ENCODE measurements around the gene CPNE2.

Gene CPNE2

DNA sequence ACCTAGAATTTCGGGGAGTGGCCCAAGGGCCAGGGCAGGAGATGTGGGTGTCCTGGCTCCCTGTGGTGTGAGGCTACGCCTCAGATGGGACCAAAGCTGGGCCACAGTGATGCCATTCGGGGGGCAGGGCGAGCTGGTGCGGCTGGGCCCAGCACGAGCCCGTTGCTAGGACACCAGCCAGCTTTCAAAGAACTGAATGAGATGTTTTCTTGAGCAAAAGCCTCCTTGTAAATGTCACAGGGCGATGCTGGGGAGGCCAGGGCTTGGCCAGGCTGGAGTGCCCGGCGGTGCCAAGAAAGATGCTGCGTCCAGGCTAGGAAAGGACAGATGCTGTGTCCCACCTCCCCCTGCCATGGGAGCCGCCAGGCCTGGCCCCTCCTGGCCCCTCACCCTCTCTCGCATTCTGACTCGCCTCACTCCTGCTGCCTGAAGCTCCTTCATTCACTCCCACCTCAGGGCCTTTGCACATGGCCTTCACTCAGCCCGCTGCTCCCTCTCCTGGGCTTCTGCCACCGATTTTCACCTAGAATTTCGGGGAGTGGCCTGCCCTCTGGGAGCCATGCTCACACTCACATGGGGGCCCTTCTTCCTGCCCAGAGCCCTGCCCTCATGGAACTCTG lies 39.1 kb downstream of the CPNE2 start:
- Histone ChIP-seq H3K9me3 (ENCODE audit: insufficient read depth, low read length, severe bottlenecking) (no peaks in the 10 kb centered on the region), H4K20me1 (ENCODE audit: insufficient read depth, low read length) (no peaks in the 10 kb centered on the region), H3K36me3 (ENCODE audit: insufficient read depth, low read length) (no peaks in the 10 kb centered on the region), H3K27ac (ENCODE audit: low read length) (no peak overlapping the region), H3K4me2 (ENCODE audit: insufficient read depth, low read length) (no peak overlapping the region), H3K27me3 (ENCODE audit: insufficient read depth, low read length, poor library complexity) (no peaks in the 10 kb centered on the region), H3K79me2 (ENCODE audit: insufficient read depth, low read length) (no peaks in the 10 kb centered on the region), H2AFZ (ENCODE audit: low read depth, low read length) (no peak overlapping the region), H3K4me1 (ENCODE audit: insufficient read depth, low read length) (no peaks in the 10 kb centered on the region), H3K4me3 (ENCODE audit: low read depth in 1 of 2, low read length in 2 of 2) (no peak overlapping the region), H3K9ac (ENCODE audit: low read depth, low read length) (no peak overlapping the region)
- no peak for TF ChIP-seq EZH2 (IDR thresholded peaks at IDR 0.05; ENCODE audit: borderline replicate concordance, low read depth, low read length, severe bottlenecking)
- no peak for TF ChIP-seq CTCF (IDR thresholded peaks at IDR 0.05; ENCODE audit: borderline replicate concordance, extremely low read depth, low read length, poor library complexity, severe bottlenecking)
- no peak for DNase-seq
- ATAC-seq (ENCODE audit: insufficient read depth, low read depth), result no peak

DNA sequence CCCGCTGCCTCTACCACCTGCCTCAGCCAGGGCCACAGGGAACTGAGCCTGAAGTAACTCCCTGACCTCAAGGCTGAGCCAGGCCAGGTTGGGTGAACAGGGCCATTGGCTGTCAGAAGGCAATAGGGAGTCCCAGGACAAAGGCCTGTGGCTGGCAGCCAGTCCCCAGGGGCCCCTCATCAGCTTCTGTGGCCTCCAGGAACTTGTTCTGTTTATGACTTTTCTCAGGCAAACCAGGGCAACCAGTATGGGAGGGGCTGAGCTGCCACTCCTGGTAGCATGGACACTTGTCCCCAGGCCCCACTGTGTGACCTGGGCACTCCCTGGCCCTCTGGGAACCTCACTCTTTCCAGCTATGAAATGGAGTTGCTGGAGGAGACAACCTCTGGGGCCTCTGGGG lies 40.1 kb downstream of the CPNE2 start:
- no peaks in the 10 kb centered on the region for H3K36me3 ChIP-seq (ENCODE audit: insufficient read depth, low read length)
- no peak overlapping the region for H2AFZ ChIP-seq (ENCODE audit: low read depth, low read length)
- H3K4me1 ChIP-seq (ENCODE audit: insufficient read depth, low read length), result no peaks in the 10 kb centered on the region
- no peak overlapping the region for H3K4me2 ChIP-seq (ENCODE audit: insufficient read depth, low read length)
- H3K9me3 ChIP-seq (ENCODE audit: insufficient read depth, low read length, severe bottlenecking), result no peaks in the 10 kb centered on the region
- no peaks in the 10 kb centered on the region for H4K20me1 ChIP-seq (ENCODE audit: insufficient read depth, low read length)
- no peak overlapping the region for H3K4me3 ChIP-seq (ENCODE audit: low read depth in 1 of 2, low read length in 2 of 2)
- no peaks in the 10 kb centered on the region for H3K27me3 ChIP-seq (ENCODE audit: insufficient read depth, low read length, poor library complexity)
- no peak for ATAC-seq (ENCODE audit: insufficient read depth, low read depth)
- H3K79me2 ChIP-seq (ENCODE audit: insufficient read depth, low read length), result no peaks in the 10 kb centered on the region
- H3K9ac ChIP-seq (ENCODE audit: low read depth, low read length), result no peak overlapping the region
- no peak for TF ChIP-seq EZH2 (IDR thresholded peaks at IDR 0.05; ENCODE audit: borderline replicate concordance, low read depth, low read length, severe bottlenecking)
- TF ChIP-seq CTCF (IDR thresholded peaks at IDR 0.05; ENCODE audit: borderline replicate concordance, extremely low read depth, low read length, poor library complexity, severe bottlenecking), result no peak
- H3K27ac ChIP-seq (ENCODE audit: low read length), result no peak overlapping the region
- no peak for DNase-seq

DNA sequence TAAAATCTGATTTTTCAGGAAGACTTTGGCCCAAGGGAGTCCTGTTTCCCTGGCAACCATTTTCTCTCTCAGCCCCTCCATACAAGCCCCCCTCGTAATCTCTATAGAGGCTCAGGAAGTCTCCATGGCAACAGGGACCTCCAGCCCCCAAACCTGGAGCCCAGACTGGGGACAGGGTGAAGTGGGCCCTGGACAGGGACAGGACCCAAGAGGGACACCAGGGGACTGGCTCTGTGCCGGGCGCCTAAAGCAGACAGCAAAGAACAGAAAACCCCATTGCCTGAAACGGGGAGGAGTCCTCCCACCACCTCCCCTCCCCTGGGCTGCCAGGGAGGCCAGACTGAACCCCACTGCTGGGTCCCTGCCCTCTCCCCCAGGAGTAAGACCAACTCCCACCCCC lies 40.6 kb downstream of the CPNE2 start:
- Histone ChIP-seq H3K27ac (ENCODE audit: low read length) (no peak overlapping the region), H3K36me3 (ENCODE audit: insufficient read depth, low read length) (no peaks in the 10 kb centered on the region), H3K4me2 (ENCODE audit: insufficient read depth, low read length) (no peak overlapping the region), H3K4me3 (ENCODE audit: low read depth in 1 of 2, low read length in 2 of 2) (no peak overlapping the region), H2AFZ (ENCODE audit: low read depth, low read length) (no peak overlapping the region), H3K9me3 (ENCODE audit: insufficient read depth, low read length, severe bottlenecking) (no peaks in the 10 kb centered on the region), H3K27me3 (ENCODE audit: insufficient read depth, low read length, poor library complexity) (no peaks in the 10 kb centered on the region), H4K20me1 (ENCODE audit: insufficient read depth, low read length) (no peaks in the 10 kb centered on the region), H3K9ac (ENCODE audit: low read depth, low read length) (no peak overlapping the region), H3K79me2 (ENCODE audit: insufficient read depth, low read length) (no peaks in the 10 kb centered on the region), H3K4me1 (ENCODE audit: insufficient read depth, low read length) (no peaks in the 10 kb centered on the region)
- no peak for TF ChIP-seq EZH2 (IDR thresholded peaks at IDR 0.05; ENCODE audit: borderline replicate concordance, low read depth, low read length, severe bottlenecking)
- no peak for TF ChIP-seq CTCF (IDR thresholded peaks at IDR 0.05; ENCODE audit: borderline replicate concordance, extremely low read depth, low read length, poor library complexity, severe bottlenecking)
- DNase-seq, result no peak
- ATAC-seq (ENCODE audit: insufficient read depth, low read depth), result no peak

- DNase-seq, result no peak
- TF ChIP-seq EZH2 (IDR thresholded peaks at IDR 0.05; ENCODE audit: borderline replicate concordance, low read depth, low read length, severe bottlenecking) (no peak), CTCF (IDR thresholded peaks at IDR 0.05; ENCODE audit: borderline replicate concordance, extremely low read depth, low read length, poor library complexity, severe bottlenecking) (no peak)
- Histone ChIP-seq H4K20me1 (ENCODE audit: insufficient read depth, low read length) (no peaks in the 10 kb centered on the region), H3K27ac (ENCODE audit: low read length) (no peak overlapping the region), H3K4me3 (ENCODE audit: low read depth in 1 of 2, low read length in 2 of 2) (no peak overlapping the region), H3K79me2 (ENCODE audit: insufficient read depth, low read length) (no peaks in the 10 kb centered on the region), H3K9ac (ENCODE audit: low read depth, low read length) (no peak overlapping the region), H3K4me2 (ENCODE audit: insufficient read depth, low read length) (no peak overlapping the region), H2AFZ (ENCODE audit: low read depth, low read length) (no peak overlapping the region), H3K9me3 (ENCODE audit: insufficient read depth, low read length, severe bottlenecking) (no peaks in the 10 kb centered on the region), H3K27me3 (ENCODE audit: insufficient read depth, low read length, poor library complexity) (no peaks in the 10 kb centered on the region), H3K36me3 (ENCODE audit: insufficient read depth, low read length) (no peaks in the 10 kb centered on the region), H3K4me1 (ENCODE audit: insufficient read depth, low read length) (no peaks in the 10 kb centered on the region)
- ATAC-seq (ENCODE audit: insufficient read depth, low read depth), result no peak
Measured at GRCh38 chr16:57133886-57134285, 41.5 kb downstream of the CPNE2 start.

All from DND-41 (cell line).